GM23338 (cell line): ENCODE measurements around the gene RNASE7.

Experiments used
- CREB1 ChIP-seq: fragments of 250-450 bp; sonication (Bioruptor Pico); IDR thresholded peaks from 2 replicates; pipeline ENCODE4 v1.5.0; 2020; ENCODE audit warnings: low read depth, mild to moderate bottlenecking, moderate library complexity
- ETS1 ChIP-seq: IDR thresholded peaks from 2 replicates; pipeline ENCODE4 v1.6.1; 2016; ENCODE audit warnings: antibody characterized with exemption
- EZH2 ChIP-seq: fragments of 200-600 bp; sonication (generic); IDR thresholded peaks from one replicate; pipeline ENCODE4 v1.8.0; 2017; ENCODE audit warnings: antibody characterized with exemption, mild to moderate bottlenecking, low read depth; ENCODE audit not compliant: unreplicated experiment
- EZH2phosphoT487 ChIP-seq: fragments of 200-600 bp; sonication (generic); IDR thresholded peaks from one replicate; pipeline ENCODE4 v1.8.1; 2018; ENCODE audit warnings: antibody characterized with exemption; ENCODE audit not compliant: unreplicated experiment
- JUNB ChIP-seq: IDR thresholded peaks from one replicate; pipeline ENCODE4 v1.6.1; 2016; ENCODE audit warnings: antibody characterized with exemption; ENCODE audit not compliant: unreplicated experiment
- POLR2AphosphoS5 ChIP-seq: IDR thresholded peaks from 2 replicates; pipeline ENCODE4 v1.6.1; 2016; ENCODE audit warnings: antibody characterized with exemption, low read depth
- STAT1 ChIP-seq: IDR thresholded peaks from one replicate; pipeline ENCODE4 v1.6.1; 2016; ENCODE audit warnings: antibody characterized with exemption; ENCODE audit not compliant: unreplicated experiment
- ZNF114 ChIP-seq: fragments of 250-450 bp; sonication (Bioruptor Pico); IDR thresholded peaks from 2 replicates; pipeline ENCODE4 v1.5.0; 2020; ENCODE audit warnings: mild to moderate bottlenecking, moderate library complexity
- TF ChIP-seq, protein P1 (sequence below), 2 experiments: fragments of 200-600 bp in 1 of 2; sonication (generic) in 1 of 2; conservative IDR thresholded peaks; 2 replicates each; pipeline versions ENCODE4 v1.5.1 to v1.6.1; 2016 to 2017; ENCODE audit warnings: antibody characterized with exemption in 2 of 2, low read depth in 2 of 2, mild to moderate bottlenecking in 2 of 2, moderate library complexity in 1 of 2
- TF ChIP-seq, protein P2 (sequence below): fragments of 250-450 bp; sonication (Bioruptor Pico); IDR thresholded peaks from 2 replicates; pipeline ENCODE4 v1.5.0; 2020; ENCODE audit warnings: mild to moderate bottlenecking, moderate library complexity
- TF ChIP-seq, protein P3 (sequence below): IDR thresholded peaks from one replicate; pipeline ENCODE4 v1.6.1; 2018; ENCODE audit warnings: antibody characterized with exemption; ENCODE audit not compliant: unreplicated experiment

DNA sequence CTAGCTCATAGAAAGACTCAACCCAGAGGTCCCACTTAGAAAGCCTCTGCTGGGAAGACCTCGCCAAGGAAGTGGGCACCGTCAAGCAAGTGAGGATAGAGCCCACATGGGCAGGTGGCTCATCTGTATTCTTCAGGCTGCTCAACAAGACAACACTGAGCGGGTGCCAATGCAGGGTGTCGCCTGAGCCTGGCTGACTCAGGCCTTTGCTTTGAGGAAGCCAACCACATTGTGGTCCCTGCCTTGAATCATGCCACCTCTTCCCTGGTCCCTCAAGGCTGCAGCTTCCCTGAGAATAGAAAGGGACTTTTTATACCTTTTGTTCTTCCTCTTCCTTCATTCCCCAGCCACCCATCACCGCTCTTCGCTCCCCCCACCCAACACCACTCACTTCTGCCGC, 5.4 kb upstream of the RNASE7 start:
- TF ChIP-seq, protein P1, sequence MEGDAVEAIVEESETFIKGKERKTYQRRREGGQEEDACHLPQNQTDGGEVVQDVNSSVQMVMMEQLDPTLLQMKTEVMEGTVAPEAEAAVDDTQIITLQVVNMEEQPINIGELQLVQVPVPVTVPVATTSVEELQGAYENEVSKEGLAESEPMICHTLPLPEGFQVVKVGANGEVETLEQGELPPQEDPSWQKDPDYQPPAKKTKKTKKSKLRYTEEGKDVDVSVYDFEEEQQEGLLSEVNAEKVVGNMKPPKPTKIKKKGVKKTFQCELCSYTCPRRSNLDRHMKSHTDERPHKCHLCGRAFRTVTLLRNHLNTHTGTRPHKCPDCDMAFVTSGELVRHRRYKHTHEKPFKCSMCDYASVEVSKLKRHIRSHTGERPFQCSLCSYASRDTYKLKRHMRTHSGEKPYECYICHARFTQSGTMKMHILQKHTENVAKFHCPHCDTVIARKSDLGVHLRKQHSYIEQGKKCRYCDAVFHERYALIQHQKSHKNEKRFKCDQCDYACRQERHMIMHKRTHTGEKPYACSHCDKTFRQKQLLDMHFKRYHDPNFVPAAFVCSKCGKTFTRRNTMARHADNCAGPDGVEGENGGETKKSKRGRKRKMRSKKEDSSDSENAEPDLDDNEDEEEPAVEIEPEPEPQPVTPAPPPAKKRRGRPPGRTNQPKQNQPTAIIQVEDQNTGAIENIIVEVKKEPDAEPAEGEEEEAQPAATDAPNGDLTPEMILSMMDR (conservative IDR thresholded peaks at IDR 0.05; ENCODE audit: low read depth in 2 of 2): no peak
- TF ChIP-seq JUNB: no peak
- no peak for TF ChIP-seq EZH2
- no peak for TF ChIP-seq STAT1
- TF ChIP-seq POLR2AphosphoS5: no peak
- TF ChIP-seq CREB1 (CRISPR knock-in tag): no peak
- no peak for TF ChIP-seq EZH2phosphoT487
- TF ChIP-seq ZNF114 (CRISPR knock-in tag): no peak
- TF ChIP-seq, protein P2, sequence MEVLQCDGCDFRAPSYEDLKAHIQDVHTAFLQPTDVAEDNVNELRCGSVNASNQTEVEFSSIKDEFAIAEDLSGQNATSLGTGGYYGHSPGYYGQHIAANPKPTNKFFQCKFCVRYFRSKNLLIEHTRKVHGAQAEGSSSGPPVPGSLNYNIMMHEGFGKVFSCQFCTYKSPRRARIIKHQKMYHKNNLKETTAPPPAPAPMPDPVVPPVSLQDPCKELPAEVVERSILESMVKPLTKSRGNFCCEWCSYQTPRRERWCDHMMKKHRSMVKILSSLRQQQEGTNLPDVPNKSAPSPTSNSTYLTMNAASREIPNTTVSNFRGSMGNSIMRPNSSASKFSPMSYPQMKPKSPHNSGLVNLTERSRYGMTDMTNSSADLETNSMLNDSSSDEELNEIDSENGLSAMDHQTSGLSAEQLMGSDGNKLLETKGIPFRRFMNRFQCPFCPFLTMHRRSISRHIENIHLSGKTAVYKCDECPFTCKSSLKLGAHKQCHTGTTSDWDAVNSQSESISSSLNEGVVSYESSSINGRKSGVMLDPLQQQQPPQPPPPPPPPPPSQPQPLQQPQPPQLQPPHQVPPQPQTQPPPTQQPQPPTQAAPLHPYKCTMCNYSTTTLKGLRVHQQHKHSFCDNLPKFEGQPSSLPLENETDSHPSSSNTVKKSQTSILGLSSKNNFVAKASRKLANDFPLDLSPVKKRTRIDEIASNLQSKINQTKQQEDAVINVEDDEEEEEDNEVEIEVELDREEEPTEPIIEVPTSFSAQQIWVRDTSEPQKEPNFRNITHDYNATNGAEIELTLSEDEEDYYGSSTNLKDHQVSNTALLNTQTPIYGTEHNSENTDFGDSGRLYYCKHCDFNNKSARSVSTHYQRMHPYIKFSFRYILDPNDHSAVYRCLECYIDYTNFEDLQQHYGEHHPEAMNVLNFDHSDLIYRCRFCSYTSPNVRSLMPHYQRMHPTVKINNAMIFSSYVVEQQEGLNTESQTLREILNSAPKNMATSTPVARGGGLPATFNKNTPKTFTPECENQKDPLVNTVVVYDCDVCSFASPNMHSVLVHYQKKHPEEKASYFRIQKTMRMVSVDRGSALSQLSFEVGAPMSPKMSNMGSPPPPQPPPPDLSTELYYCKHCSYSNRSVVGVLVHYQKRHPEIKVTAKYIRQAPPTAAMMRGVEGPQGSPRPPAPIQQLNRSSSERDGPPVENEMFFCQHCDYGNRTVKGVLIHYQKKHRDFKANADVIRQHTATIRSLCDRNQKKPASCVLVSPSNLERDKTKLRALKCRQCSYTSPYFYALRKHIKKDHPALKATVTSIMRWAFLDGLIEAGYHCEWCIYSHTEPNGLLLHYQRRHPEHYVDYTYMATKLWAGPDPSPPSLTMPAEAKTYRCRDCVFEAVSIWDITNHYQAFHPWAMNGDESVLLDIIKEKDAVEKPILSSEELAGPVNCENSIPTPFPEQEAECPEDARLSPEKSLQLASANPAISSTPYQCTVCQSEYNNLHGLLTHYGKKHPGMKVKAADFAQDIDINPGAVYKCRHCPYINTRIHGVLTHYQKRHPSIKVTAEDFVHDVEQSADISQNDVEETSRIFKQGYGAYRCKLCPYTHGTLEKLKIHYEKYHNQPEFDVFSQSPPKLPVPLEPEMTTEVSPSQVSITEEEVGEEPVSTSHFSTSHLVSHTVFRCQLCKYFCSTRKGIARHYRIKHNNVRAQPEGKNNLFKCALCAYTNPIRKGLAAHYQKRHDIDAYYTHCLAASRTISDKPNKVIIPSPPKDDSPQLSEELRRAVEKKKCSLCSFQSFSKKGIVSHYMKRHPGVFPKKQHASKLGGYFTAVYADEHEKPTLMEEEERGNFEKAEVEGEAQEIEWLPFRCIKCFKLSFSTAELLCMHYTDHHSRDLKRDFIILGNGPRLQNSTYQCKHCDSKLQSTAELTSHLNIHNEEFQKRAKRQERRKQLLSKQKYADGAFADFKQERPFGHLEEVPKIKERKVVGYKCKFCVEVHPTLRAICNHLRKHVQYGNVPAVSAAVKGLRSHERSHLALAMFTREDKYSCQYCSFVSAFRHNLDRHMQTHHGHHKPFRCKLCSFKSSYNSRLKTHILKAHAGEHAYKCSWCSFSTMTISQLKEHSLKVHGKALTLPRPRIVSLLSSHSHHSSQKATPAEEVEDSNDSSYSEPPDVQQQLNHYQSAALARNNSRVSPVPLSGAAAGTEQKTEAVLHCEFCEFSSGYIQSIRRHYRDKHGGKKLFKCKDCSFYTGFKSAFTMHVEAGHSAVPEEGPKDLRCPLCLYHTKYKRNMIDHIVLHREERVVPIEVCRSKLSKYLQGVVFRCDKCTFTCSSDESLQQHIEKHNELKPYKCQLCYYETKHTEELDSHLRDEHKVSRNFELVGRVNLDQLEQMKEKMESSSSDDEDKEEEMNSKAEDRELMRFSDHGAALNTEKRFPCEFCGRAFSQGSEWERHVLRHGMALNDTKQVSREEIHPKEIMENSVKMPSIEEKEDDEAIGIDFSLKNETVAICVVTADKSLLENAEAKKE (CRISPR knock-in tag): no peak
- TF ChIP-seq, protein P3, sequence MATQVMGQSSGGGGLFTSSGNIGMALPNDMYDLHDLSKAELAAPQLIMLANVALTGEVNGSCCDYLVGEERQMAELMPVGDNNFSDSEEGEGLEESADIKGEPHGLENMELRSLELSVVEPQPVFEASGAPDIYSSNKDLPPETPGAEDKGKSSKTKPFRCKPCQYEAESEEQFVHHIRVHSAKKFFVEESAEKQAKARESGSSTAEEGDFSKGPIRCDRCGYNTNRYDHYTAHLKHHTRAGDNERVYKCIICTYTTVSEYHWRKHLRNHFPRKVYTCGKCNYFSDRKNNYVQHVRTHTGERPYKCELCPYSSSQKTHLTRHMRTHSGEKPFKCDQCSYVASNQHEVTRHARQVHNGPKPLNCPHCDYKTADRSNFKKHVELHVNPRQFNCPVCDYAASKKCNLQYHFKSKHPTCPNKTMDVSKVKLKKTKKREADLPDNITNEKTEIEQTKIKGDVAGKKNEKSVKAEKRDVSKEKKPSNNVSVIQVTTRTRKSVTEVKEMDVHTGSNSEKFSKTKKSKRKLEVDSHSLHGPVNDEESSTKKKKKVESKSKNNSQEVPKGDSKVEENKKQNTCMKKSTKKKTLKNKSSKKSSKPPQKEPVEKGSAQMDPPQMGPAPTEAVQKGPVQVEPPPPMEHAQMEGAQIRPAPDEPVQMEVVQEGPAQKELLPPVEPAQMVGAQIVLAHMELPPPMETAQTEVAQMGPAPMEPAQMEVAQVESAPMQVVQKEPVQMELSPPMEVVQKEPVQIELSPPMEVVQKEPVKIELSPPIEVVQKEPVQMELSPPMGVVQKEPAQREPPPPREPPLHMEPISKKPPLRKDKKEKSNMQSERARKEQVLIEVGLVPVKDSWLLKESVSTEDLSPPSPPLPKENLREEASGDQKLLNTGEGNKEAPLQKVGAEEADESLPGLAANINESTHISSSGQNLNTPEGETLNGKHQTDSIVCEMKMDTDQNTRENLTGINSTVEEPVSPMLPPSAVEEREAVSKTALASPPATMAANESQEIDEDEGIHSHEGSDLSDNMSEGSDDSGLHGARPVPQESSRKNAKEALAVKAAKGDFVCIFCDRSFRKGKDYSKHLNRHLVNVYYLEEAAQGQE: no peak
- no peak for TF ChIP-seq ETS1
